K562 (cell line): ENCODE data around the gene FOSL1. TPM values are rescaled to one million over a fixed set of nuclear protein-coding genes. Genes with fewer than 3 reads are reported as not detected.

ENCODE experiments used
- ATAC-seq: fragments of 200-7000 bp; cut with Tn5 transposase; 3 replicates; pipeline ENCODE4 v1.9.1; 2020; ENCODE audit warnings: moderate library complexity
- BruUV-seq: library from RNA; stranded (reverse); fragments of 400-500 nt; replicated peaks from 2 replicates; lab custom pipeline; 2021; lab: Mats Ljungman, UMichigan
- CTCF ChIA-PET: fragments of 300-600 bp; formaldehyde crosslinking; extraction: SDS; loops from one replicate; lab custom pipeline; 2021; ENCODE audit warnings: low intra/inter-chr PET ratio; lab: Yijun Ruan, JAX
- POLR2A ChIA-PET: fragments of 300-600, 350-650 bp; sonication (Branson Sonifier 250); formaldehyde crosslinking; extraction: SDS; loops from one replicate; lab custom pipeline; 2021; ENCODE audit warnings: antibody characterized with exemption, inconsistent platforms; lab: Yijun Ruan, JAX
- DNase-seq, 4 experiments: peaks; one replicate each; pipeline versions ENCODE4 v3.0.0 to v3.0.0-alpha.2; 2011 to 2018; ENCODE audit warnings: low spot score in 3 of 4, mixed read lengths in 3 of 4; ENCODE audit errors: extremely low read depth in 1 of 4
- FAIRE-seq: peaks from 2 replicates; lab custom pipeline; 2011; peaks lifted over from hg19 to GRCh38; lab: Jason Lieb, UNC
- H2AFZ ChIP-seq: 2 replicates; pipeline ENCODE4 v1.6.0; 2011; ENCODE audit warnings: low read depth, low read length, control low read depth, inconsistent platforms
- H3K27ac ChIP-seq: fragments of 200-600 bp; 3 replicates; pipeline ENCODE4 v1.8.0; 2011; ENCODE audit warnings: low read depth, mild to moderate bottlenecking, control low read depth, inconsistent platforms, low read length, moderate library complexity, mixed read lengths; ENCODE audit errors: extremely low read depth
- H3K27me3 ChIP-seq, 2 experiments: fragments of 300-600 bp in 1 of 2; 2 replicates in 1 of 2; 3 replicates in 1 of 2; pipeline versions ENCODE4 v1.6.0 to v1.8.0; 2011; ENCODE audit warnings: inconsistent platforms in 2 of 2, low read length in 2 of 2, mild to moderate bottlenecking in 1 of 2, mixed read lengths in 1 of 2, moderate library complexity in 1 of 2; ENCODE audit not compliant: control insufficient read depth in 2 of 2, insufficient read depth in 2 of 2
- H3K36me3 ChIP-seq: fragments of 300-600 bp; 3 replicates; pipeline ENCODE4 v1.8.0; 2011; ENCODE audit warnings: mild to moderate bottlenecking, low read length, inconsistent platforms; ENCODE audit not compliant: control insufficient read depth, insufficient read depth
- H3K4me1 ChIP-seq, 2 experiments: fragments of 200-600 bp in 1 of 2; replicated peaks in 1 of 2; 2 replicates in 1 of 2; 3 replicates in 1 of 2; pipeline versions ENCODE4 v1.5.1 to v1.8.0; 2011; ENCODE audit warnings: inconsistent platforms in 2 of 2, low read length in 2 of 2, mild to moderate bottlenecking in 1 of 2, mixed read lengths in 1 of 2, moderate library complexity in 1 of 2; ENCODE audit not compliant: control insufficient read depth in 2 of 2, insufficient read depth in 2 of 2
- H3K4me2 ChIP-seq: 2 replicates; pipeline ENCODE4 v1.6.1; 2011; ENCODE audit warnings: low read length, control low read depth, inconsistent platforms, mixed read lengths; ENCODE audit not compliant: insufficient read depth
- H3K4me3 ChIP-seq: fragments of 200-600 bp; sonication (generic), shearing (Covaris generic); 2 replicates; pipeline ENCODE4 v1.5.1; 2016; ENCODE audit warnings: control low read depth, inconsistent platforms
- H3K79me2 ChIP-seq: fragments of 200-600 bp; 3 replicates; pipeline ENCODE4 v1.8.0; 2011; ENCODE audit warnings: low read length, inconsistent platforms; ENCODE audit not compliant: control insufficient read depth, insufficient read depth
- H3K9ac ChIP-seq, 2 experiments: 2 replicates each; pipeline versions ENCODE4 v1.6.0 to v1.6.1; 2011; ENCODE audit warnings: low read depth in 2 of 2, low read length in 2 of 2, control low read depth in 1 of 2, inconsistent platforms in 1 of 2, mild to moderate bottlenecking in 1 of 2, mixed read lengths in 1 of 2; ENCODE audit not compliant: insufficient read depth in 1 of 2
- H3K9me1 ChIP-seq: one replicate; pipeline ENCODE4 v1.6.0; 2011; ENCODE audit warnings: inconsistent platforms, mild to moderate bottlenecking, low read length, moderate library complexity; ENCODE audit not compliant: control insufficient read depth, insufficient read depth
- H3K9me3 ChIP-seq: replicated peaks from 2 replicates; pipeline ENCODE4 v1.5.1; 2011; ENCODE audit warnings: low read depth, low read length, inconsistent platforms; ENCODE audit not compliant: control insufficient read depth, insufficient read depth
- H4K20me1 ChIP-seq: replicated peaks from 2 replicates; pipeline ENCODE4 v1.6.1; 2011; ENCODE audit warnings: low read length, inconsistent platforms, mixed read lengths; ENCODE audit not compliant: control insufficient read depth, insufficient read depth
- PHF8 ChIP-seq: fragments of 200-600 bp; sonication (generic); IDR thresholded peaks from 2 replicates; pipeline ENCODE4 v1.6.1; 2012; ENCODE audit warnings: mixed run types, mild to moderate bottlenecking, inconsistent platforms, low read length, moderate library complexity, borderline replicate concordance
- PRDM10 ChIP-seq: fragments of 450-650 bp; IDR thresholded peaks from 2 replicates; pipeline ENCODE4 v1.6.1; 2018; ENCODE audit not compliant: partially characterized antibody
- ZBTB17 ChIP-seq: fragments of 450-650 bp; formaldehyde crosslinking; IDR thresholded peaks from 2 replicates; pipeline ENCODE4 v1.4.0; 2020; ENCODE audit warnings: mild to moderate bottlenecking
- ZKSCAN1 ChIP-seq: fragments of 150-350 bp; IDR thresholded peaks from 2 replicates; pipeline ENCODE4 v1.6.1; 2016; ENCODE audit warnings: low read depth, low read length
- WGBS: fragments of 100-300 bp; shearing (Covaris generic); methylation state at CpG from one replicate; pipeline ENCODE4 v1.1.6; 2016; ENCODE audit warnings: low coverage, mixed read lengths; ENCODE audit not compliant: insufficient coverage; ENCODE audit errors: missing lambda C conversion rate; 5-methylcytosine and 5-hydroxymethylcytosine counted together
- in situ Hi-C: fragments of 300-500 bp; cut with MboI; formaldehyde crosslinking; loops from 4 replicates; pipeline ENCODE4 v1.15.0; 2018; ENCODE audit warnings: inconsistent platforms, mixed read lengths
- intact Hi-C: fragments of 100-400 bp; cut with micrococcal nuclease; formaldehyde crosslinking; loops from 2 replicates; pipeline ENCODE4 v1.14.2; 2022
- polyA plus RNA-seq, 8 experiments: library from polyadenylated mRNA; depleted of rRNA in 4 of 8; stranded (reverse) in 5 of 8; unstranded in 3 of 8; fragments of >200 nt; fragmentation: Nextera tagmentation in 2 of 8; fragmentation: Illumina TruSeq in 1 of 8; extraction: Ambion mirVana in 2 of 8; extraction: Trizol in 1 of 8; gene quantifications; 2 replicates each; pipeline versions ENCODE4 v1.2.1 to v1.2.3, GENCODE V29; 2011 to 2014; ENCODE audit warnings: inconsistent platforms in 1 of 8, missing spikeins in 1 of 8
- total RNA-seq, 7 experiments: library from RNA; depleted of rRNA in 6 of 7; stranded (reverse); fragments of >200 nt in 6 of 7; fragmentation: Illumina TruSeq in 2 of 7; extraction: Trizol in 2 of 7; gene quantifications; 2 replicates each; pipeline versions ENCODE4 v1.2.1 to v1.2.3, GENCODE V29; 2011 to 2021; ENCODE audit warnings: low replicate concordance in 1 of 7

The FOSL1 gene
- total and polyA plus RNA-seq, 9 of the 15 experiments (the other 6 are each of a cell fraction or from before 2014, with no cell fraction given): 3.5 to 39.6 (median 10.0) TPM

GRCh38 chr11:65928667-65929066, 28.5 kb upstream of the FOSL1 start:
- no peaks in the 10 kb centered on the region for H4K20me1 ChIP-seq
- peak overlapping the region; percentile 66 for H3K4me2 ChIP-seq
- CTCF ChIA-PET: no interaction called here
- H3K9me3 ChIP-seq: no peaks in the 10 kb centered on the region
- H3K27me3 ChIP-seq: no peaks in the 10 kb centered on the region
- H3K79me2 ChIP-seq: no peaks in the 10 kb centered on the region
- FAIRE-seq: no peak
- peak overlapping the region; percentile 32 to 44; a peak in 3 of 4 replicates for H3K9ac ChIP-seq
- peaks cover 25 to 49% of the 10 kb centered on the region in 2 experiments; a peak in 4 of 5 replicates for H3K4me1 ChIP-seq
- peak; percentile 17 to 52 (median 38) for DNase-seq
- no peak overlapping the region; the same call in 1 of the 2 replicates for H3K4me3 ChIP-seq
- no TSS peak for BruUV-seq
- POLR2A ChIA-PET: interaction anchor here (0.6 to 1.8 kb wide), 6 partner anchors 9 to 78 kb away, joined by 3 to 6 read pairs (median 3); partner anchors contain the start of gene CCDC85B
- TF ChIP-seq ZKSCAN1 (no peak), PHF8 (peak; percentile 10; the same call in 1 of the 2 replicates), PRDM10 (peak; percentile 17), ZBTB17 (CRISPR knock-in tag) (0 out of 2 replicates have a peak, but pooled peaks have one; percentile 37)
- no peaks in the 10 kb centered on the region for H3K9me1 ChIP-seq
- H3K36me3 ChIP-seq: no peaks in the 10 kb centered on the region
- 5% methylated on average over 6 of the region's 6 CpGs for WGBS
- peak overlapping the region; percentile 85 for H2AFZ ChIP-seq
- in situ Hi-C loops (no loop called here), intact Hi-C loops (no loop called here)
- peak; percentile 65 for ATAC-seq
- peak overlapping the region; percentile 47 for H3K27ac ChIP-seq
